Hematopoietic multipotent progenitor cell treated with erythropoietin and hydrocortisone succinate and interleukin-3 and kit ligand, for 6 days (in vitro differentiated cells): ENCODE results near the gene ELAVL3.

Source experiments
- DNase-seq: peaks from one replicate; pipeline ENCODE4 v3.0.0-alpha.2; 2015

ELAVL3 gene

GRCh38 chr19:11405846-11406643, 74.8 kb downstream of the ELAVL3 start:
- DNase-seq, result peak; percentile 38

GRCh38 chr19:11404588-11405222, 76.1 kb downstream of the ELAVL3 start:
- DNase-seq, result no peak

GRCh38 chr19:11401808-11402543, 78.9 kb downstream of the ELAVL3 start:
- no peak for DNase-seq
